NCI-H345 (cell line): ENCODE data around the gene COX7A2L.

ENCODE experiments used
- DNase-seq: peaks from one replicate; lab custom pipeline; 2025; lab: John Stamatoyannopoulos, UW

The COX7A2L gene

DNA sequence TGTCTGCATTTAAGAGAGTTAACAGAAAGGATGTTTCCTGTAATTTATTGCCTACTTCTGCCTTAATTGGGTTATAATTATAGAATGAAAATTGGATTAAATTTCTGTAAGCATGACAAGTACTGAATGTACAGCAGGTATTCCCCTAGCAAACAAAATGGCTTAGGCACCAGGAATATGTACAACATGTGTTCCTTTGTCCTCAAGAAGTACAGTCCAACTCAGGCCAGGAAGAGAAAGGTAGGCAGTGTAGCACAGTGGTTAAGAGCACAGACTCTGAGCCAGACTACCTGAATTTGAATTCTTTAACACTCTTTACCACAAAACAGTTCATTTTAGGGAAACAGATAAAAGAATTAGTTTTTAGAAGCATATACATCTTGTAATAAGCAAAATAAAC lies 43.1 kb downstream of the COX7A2L start:
- no peak for DNase-seq

DNA sequence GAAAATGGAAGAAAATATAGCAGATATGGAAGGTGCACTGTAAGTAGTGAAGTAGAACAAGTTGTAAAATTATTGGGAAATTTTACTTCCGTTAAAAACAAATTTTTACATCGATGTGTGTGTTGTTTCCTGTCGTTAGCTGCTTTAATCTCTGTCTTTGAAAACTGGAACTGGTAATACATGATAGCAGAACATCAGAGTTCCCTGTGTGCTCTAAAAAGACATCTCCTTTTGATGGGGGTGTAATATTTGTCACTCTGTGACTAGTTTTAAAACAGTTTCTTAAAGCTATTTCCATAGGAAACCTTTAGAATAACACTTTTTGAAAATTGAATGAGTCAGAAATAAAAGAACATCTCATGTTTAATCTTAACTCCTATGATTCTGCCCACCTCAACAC lies 43.5 kb downstream of the COX7A2L start:
- no peak for DNase-seq

DNA sequence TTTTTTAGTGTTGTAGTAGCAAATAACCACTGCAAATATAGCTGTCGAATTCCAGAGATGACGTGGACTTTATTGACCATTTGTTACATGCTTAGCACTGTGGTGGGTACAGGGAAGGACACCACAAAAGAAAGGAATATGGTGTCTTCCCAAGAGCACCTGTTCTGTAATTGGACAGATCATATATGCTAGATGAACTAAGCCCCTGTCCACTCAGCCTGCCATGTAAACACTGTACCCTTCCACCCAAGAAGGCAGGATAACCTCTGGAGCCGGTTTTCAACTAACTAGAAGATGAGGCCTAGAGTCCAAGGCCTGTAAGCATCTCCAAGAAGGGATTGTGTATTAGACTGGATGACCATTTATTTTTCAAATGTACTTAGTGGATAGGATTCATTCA lies 44.1 kb downstream of the COX7A2L start:
- DNase-seq: no peak

DNA sequence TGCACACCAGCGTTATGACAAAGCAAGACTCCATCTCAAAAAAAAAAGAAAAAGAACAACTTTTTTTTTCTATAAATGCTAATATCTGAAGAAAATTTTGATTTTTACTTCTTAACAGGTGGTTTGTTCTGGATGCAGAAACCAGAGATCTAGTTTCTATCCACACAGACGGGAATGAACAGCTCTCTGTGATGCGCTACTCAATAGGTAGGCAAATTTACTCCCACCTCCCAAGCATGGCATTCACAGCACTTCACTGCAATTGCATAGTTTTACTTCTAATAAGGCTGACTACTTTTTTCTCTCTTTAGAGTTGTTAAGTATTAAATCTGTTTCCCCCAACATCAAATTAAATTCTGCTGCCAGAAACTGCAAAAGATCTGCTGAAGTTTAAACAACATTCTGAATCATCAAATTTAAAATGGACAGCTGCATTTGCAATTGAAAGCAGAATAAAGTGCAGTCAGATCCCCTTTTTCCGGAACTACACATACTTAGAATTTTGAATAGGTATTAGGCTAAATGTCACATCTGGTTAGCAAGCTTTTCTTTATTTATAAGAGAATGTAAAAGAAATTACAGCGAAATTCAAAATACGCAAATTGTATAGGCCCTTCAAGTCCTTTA lies 45.1 kb downstream of the COX7A2L start:
- no peak for DNase-seq

DNA sequence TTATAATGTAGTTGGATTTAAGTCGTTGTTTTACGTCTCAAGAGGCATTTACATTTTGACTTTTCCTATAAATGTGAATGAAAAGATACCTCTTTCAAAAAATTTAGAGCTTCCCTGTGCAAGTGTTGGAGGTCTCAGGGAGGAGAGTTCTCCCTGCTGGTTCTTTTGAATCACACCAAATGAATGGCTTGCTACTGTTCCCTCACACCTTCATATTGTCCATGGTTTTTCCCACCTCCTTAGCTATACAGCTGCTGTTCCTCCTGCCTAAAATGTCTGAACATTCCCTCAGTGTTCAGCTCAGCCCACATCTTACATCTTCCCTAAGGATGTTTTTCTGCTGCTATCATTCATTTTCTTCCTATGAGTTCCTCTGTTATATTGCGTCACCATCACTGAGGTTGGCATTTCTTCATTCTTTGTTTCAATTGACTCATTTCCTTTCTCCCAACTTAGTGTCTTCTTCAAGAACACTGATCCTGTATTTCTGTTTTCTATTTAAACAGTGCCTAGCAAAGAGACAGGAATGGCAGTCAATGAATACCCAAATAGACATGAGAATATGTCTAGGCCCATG lies 46.0 kb downstream of the COX7A2L start:
- no peak for DNase-seq

DNA sequence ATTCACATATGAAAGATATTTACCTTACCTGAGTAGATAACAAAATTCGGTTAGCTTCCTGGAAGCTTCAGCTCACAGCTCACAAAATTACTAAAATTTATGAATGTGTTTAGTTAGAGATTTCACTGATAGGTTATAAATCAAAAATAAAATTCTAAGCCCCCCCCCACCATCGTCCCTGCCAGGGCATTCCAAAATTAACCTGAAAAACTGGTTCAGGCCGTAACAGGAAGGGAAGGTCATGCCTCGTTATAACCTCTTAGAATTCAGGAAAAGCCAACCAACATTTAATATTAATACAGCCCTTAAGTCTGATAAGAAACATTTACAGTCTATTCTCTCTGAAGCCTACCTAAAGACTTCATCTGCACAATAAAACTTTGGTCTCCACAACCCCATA lies 48.9 kb downstream of the COX7A2L start:
- DNase-seq: no peak

DNA sequence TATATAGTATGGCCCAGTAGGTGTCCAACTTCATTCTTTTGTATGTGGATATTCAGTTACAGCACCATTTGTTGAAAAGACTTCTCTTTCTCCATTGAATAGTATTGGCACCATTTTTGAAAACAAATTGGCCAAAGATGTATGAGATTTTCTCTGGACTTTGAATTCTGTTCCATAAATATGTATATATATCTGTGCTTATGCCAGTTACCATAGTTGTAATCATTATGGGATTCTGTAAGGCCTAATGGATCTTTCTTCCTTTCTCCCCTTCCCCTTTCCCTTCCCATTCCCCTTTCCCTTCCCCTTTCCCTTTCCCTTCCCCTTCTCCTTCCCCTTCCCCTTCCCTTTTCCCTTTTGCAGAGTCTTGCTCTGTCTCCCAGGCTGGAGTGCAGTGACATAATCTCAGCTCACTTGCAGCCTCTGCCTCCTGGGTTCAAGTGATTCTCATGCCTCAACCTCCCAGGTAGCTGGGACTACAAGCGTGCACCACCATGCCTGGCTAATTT lies 51.0 kb downstream of the COX7A2L start:
- no peak for DNase-seq

DNA sequence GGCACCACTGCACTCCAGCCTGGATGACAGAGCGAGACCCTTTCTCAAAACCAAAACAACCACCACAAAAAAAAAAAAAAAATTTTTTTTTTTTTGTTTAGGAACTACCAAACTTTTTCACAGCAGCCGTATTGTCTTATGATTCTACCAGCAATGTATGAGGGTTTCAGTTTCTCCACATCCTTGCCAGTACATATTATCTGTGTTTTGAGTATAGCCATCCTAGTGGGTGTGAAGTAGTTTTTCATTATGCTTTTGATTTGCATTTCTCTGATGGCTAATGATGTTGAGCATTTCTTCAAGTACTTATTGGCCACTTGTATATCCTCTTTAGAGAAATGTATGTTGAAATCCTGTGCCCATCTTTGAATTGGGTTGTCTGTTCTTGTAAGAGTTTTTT lies 51.7 kb downstream of the COX7A2L start:
- DNase-seq: no peak

DNA sequence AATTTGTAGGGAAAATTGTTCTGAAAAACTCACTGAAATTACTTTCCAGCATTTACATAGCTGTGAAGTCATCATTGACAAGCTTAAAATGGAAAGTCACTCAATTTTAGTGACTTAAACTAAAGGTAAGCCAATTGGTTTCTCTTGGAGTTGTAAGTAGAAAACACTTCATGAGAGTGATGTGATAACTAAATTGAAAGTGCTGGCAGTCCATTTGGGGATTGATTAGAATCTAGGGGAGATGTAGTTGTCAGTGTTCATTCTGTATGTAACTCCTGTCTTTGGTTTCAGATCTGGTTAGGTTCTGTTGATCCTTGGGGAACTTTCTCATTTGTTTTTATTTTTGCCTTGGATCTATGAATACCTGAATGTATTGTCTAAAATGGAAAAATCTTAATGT lies 53.8 kb downstream of the COX7A2L start:
- no peak for DNase-seq

DNA sequence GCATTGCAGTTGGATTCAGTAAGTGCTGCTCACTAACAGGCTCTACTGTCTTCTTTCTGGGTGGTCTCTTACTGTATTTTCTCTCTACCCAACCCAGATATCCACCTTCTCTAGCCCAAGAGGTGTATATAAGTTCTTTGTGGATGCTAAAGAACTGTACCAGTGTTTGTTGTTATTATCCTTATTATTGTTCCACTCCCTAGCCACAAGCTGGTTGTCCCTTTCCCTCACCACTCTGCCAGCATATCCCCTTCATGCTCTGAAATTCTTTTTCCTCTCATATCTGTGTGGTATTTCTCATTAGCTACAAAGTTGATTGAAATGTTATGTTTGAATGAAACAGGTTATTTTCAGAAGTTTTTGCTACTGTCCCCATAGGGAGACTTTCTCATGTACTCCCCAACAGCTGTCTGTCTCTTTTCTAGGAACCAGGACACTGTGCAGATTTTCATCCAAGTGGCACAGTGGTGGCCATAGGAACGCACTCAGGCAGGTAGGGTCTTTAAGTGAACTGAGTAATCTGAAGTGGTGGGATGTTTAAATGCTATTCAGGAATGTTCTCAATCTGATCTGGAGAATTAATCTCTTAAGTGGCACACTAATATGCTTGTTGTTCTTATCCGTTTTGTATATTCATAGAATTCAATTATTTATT lies 56.8 kb downstream of the COX7A2L start:
- no peak for DNase-seq

DNA sequence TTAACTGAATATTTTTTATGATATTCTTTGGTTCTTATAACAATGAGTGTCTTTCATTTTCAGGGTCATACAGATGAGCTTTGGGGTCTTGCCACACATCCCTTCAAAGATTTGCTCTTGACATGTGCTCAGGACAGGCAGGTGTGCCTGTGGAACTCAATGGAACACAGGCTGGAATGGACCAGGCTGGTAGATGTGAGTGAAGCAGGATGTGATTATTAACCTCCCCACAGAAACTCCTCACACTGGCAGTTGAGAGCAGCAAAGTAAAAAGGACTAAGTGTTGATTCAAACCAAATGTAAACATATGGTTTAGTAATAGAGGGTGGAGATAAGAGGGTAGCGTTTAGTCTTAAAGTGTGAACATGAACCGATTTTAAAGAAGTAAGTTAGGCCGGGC lies 57.8 kb downstream of the COX7A2L start:
- no peak for DNase-seq

DNA sequence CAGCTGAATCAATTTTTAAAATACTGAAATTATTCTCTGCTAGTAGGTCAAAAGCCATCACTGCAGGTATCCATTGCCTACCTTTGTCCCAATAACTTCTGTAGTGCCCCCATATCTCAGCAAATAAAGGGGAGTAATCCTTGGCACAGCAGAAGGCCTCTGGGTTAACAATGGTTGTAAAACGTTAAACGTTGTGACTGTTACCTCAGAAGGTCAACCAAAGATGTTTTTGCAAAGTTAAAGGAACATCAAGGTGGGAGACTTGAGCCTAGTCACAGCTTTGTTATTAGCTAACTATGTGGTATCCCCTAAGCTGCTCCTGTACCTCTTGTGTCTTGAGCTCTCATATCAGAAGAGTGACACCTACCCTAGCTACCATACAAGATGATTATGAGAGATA lies 60.5 kb downstream of the COX7A2L start:
- DNase-seq: no peak
